ENCODE data around the gene LAMB1.

- TF ChIP-seq SMC3 (conservative IDR thresholded peaks at IDR 0.05; ENCODE audit: poor library complexity) (no peak), CTCF (IDR thresholded peaks at IDR 0.05; ENCODE audit: poor library complexity, severe bottlenecking) (no peak), TAF1 (IDR thresholded peaks at IDR 0.05; ENCODE audit: low read depth) (no peak), EZH2 (IDR thresholded peaks at IDR 0.05; ENCODE audit: borderline replicate concordance, insufficient read depth, low read length, poor library complexity, severe bottlenecking) (no peak)
These were observed 4.8 kb upstream of the LAMB1 start for GRCh38 chr7:108007762-108008161.

Measured in neural cell (in vitro differentiated cells).